ENCODE data around the gene TBXA2R. TPM values are rescaled to one million over a fixed set of nuclear protein-coding genes. Genes with fewer than 3 reads are reported as not detected.

The TBXA2R gene
- total and polyA plus RNA-seq, 2 donors (not counting 3 experiments of a cell fraction or from before 2014, with no cell fraction given): 2.4 to 2.9 TPM

- no peaks in the 10 kb centered on the region for H3K36me3 ChIP-seq (ENCODE audit: control insufficient read depth in 2 of 2, extremely low read depth in 1 of 2, insufficient read depth in 2 of 2, low read length in 2 of 2)
- BruUV-seq (replicated peaks): no TSS peak
- no peak overlapping the region for H3K9ac ChIP-seq (replicated peaks; ENCODE audit: extremely low read depth, insufficient read depth, low read length)
- no peaks in the 10 kb centered on the region for H3K9me1 ChIP-seq (replicated peaks; ENCODE audit: control insufficient read depth, extremely low read depth, insufficient read depth, low read length)
- H3K27me3 ChIP-seq (ENCODE audit: control insufficient read depth in 2 of 2, insufficient read depth in 2 of 2, low read length in 2 of 2): no peaks in the 10 kb centered on the region
- H3K9me3 ChIP-seq (replicated peaks; ENCODE audit: control insufficient read depth, insufficient read depth, low read length): no peaks in the 10 kb centered on the region
- H3K27ac ChIP-seq (ENCODE audit: insufficient read depth, low read depth, low read length): no peak overlapping the region
- FAIRE-seq: no peak
- CTCF ChIA-PET: interaction anchor here (1.4 kb wide), 1 partner anchor 9 kb away, joined by 3 read pairs; no protein-coding TSS in a partner anchor
- peaks cover under 1% of the 10 kb centered on the region for H3K4me1 ChIP-seq (ENCODE audit: control insufficient read depth, extremely low read depth, insufficient read depth, low read length)
- POLR2A ChIA-PET: no interaction called here
- no peak overlapping the region for H2AFZ ChIP-seq (ENCODE audit: low read depth, low read length)
- H3K4me2 ChIP-seq (ENCODE audit: insufficient read depth, low read length): no peak overlapping the region
- H4K20me1 ChIP-seq (replicated peaks; ENCODE audit: control insufficient read depth, extremely low read depth, insufficient read depth, low read length): no peaks in the 10 kb centered on the region
- dilution Hi-C loops (cut with MboI; ENCODE audit: extremely low pct_ligation_motif_present, low sequenced_read_pairs): no loop called here
- no peak for DNase-seq (ENCODE audit: low read depth, low spot score)
- intact Hi-C loops (cut with micrococcal nuclease): no loop called here
- TF ChIP-seq GATA2 (IDR thresholded peaks at IDR 0.05; ENCODE audit: insufficient read depth, insufficient read length, low read depth, low read length) (no peak), POLR2A (IDR thresholded peaks at IDR 0.05; ENCODE audit: low read depth, low read length) (no peak), MAX (IDR thresholded peaks at IDR 0.05; ENCODE audit: insufficient read depth, insufficient read length) (no peak), CTCF (IDR thresholded peaks at IDR 0.05; ENCODE audit: extremely low read depth in 1 of 2, insufficient read depth in 1 of 2, low read depth in 1 of 2, low read length in 2 of 2) (no peak)
- H3K79me2 ChIP-seq (ENCODE audit: control insufficient read depth, insufficient read depth, low read length): no peaks in the 10 kb centered on the region
- no peak overlapping the region for H3K4me3 ChIP-seq (replicated peaks in 1 of 3; ENCODE audit: insufficient read depth in 1 of 3, low read depth in 1 of 3, low read length in 3 of 3)
These were observed 5.7 kb downstream of the TBXA2R start for GRCh38 chr19:3601021-3601420.

- no peak overlapping the region for H3K4me2 ChIP-seq (ENCODE audit: insufficient read depth, low read length)
- intact Hi-C loops (cut with micrococcal nuclease) (no loop called here), dilution Hi-C loops (cut with MboI; ENCODE audit: extremely low pct_ligation_motif_present, low sequenced_read_pairs) (no loop called here)
- H2AFZ ChIP-seq (ENCODE audit: low read depth, low read length): no peak overlapping the region
- no peaks in the 10 kb centered on the region for H3K9me1 ChIP-seq (replicated peaks; ENCODE audit: control insufficient read depth, extremely low read depth, insufficient read depth, low read length)
- H3K36me3 ChIP-seq (ENCODE audit: control insufficient read depth in 2 of 2, extremely low read depth in 1 of 2, insufficient read depth in 2 of 2, low read length in 2 of 2): no peaks in the 10 kb centered on the region
- POLR2A ChIA-PET: interaction anchor here (0.5 kb wide), 1 partner anchor 282 kb away, joined by 7 read pairs; no protein-coding TSS in a partner anchor
- no peak overlapping the region for H3K9ac ChIP-seq (replicated peaks; ENCODE audit: extremely low read depth, insufficient read depth, low read length)
- no peak for TF ChIP-seq POLR2A (IDR thresholded peaks at IDR 0.05; ENCODE audit: low read depth, low read length)
- TF ChIP-seq CTCF (IDR thresholded peaks at IDR 0.05; ENCODE audit: extremely low read depth in 1 of 2, insufficient read depth in 1 of 2, low read depth in 1 of 2, low read length in 2 of 2): peak in 1 of 2 donors; percentile 29
- DNase-seq (ENCODE audit: low read depth, low spot score): no peak
- no peak overlapping the region for H3K27ac ChIP-seq (ENCODE audit: insufficient read depth, low read depth, low read length)
- H3K79me2 ChIP-seq (ENCODE audit: control insufficient read depth, insufficient read depth, low read length): no peaks in the 10 kb centered on the region
- BruUV-seq (replicated peaks): no TSS peak
- no peaks in the 10 kb centered on the region for H3K9me3 ChIP-seq (replicated peaks; ENCODE audit: control insufficient read depth, insufficient read depth, low read length)
- H3K4me1 ChIP-seq (ENCODE audit: control insufficient read depth, extremely low read depth, insufficient read depth, low read length): no peaks in the 10 kb centered on the region
- CTCF ChIA-PET: interaction anchor here (0.6 to 1.5 kb wide), 3 partner anchors 8 to 13 kb away, joined by 3 to 5 read pairs (median 3); no protein-coding TSS in a partner anchor
- no peaks in the 10 kb centered on the region for H4K20me1 ChIP-seq (replicated peaks; ENCODE audit: control insufficient read depth, extremely low read depth, insufficient read depth, low read length)
- no peaks in the 10 kb centered on the region for H3K27me3 ChIP-seq (ENCODE audit: control insufficient read depth in 2 of 2, insufficient read depth in 2 of 2, low read length in 2 of 2)
- no peak for FAIRE-seq
- no peak overlapping the region for H3K4me3 ChIP-seq (replicated peaks in 1 of 3; ENCODE audit: insufficient read depth in 1 of 3, low read depth in 1 of 3, low read length in 3 of 3)
These were observed 6.9 kb downstream of the TBXA2R start for GRCh38 chr19:3599776-3600187.

Data from endothelial cell of umbilical vein (primary cell).